ENCODE results near the gene UQCRC1.

UQCRC1 gene

DNA sequence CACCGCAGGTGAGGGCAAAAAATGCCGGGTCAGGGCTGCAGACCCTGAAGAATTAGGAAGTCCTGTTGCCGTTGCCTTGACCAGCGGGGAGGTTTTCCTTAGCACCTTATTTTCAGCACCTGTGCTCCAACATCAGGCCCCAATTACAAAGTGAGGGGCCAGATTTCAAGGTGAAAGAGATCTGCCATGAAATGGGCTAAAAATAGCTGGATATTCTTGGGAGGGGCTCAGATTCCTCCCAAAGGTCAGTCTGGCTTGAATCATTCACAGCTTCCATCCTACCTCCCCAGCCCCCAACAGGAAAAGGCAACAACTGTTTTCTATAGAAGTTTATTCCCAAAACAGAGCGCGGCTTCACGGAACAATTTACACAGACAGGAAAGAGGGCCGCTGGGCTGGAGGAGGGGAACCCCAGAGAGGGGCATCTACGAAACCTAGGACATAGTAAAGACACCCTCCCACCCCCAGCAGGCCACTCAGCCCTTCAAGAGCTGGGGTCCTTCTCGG is 26.8 kb upstream of the UQCRC1 start:
- Histone ChIP-seq H3K9me3 (no peaks in the 10 kb centered on the region), H3K4me1 (peaks cover 0 to 45% (median 36%) of the 10 kb centered on the region in 4 donors), H3K27me3 (no peaks in the 10 kb centered on the region), H3K4me3 (peak overlapping the region; percentile 78 to 90), H3K27ac (peak overlapping the region; percentile 83 to 85), H3K36me3 (peaks cover 22 to 26% (median 23%) of the 10 kb centered on the region in 3 donors)
- intact Hi-C loops (cut with DNase I; ENCODE audit: low total_unique reads): loop anchor here (10.0 kb wide), 1 partner anchor 171 kb away; a partner anchor contains a TSS
- DNase-seq: no peak
- TF ChIP-seq CTCF (IDR thresholded peaks at IDR 0.05): no peak

DNA sequence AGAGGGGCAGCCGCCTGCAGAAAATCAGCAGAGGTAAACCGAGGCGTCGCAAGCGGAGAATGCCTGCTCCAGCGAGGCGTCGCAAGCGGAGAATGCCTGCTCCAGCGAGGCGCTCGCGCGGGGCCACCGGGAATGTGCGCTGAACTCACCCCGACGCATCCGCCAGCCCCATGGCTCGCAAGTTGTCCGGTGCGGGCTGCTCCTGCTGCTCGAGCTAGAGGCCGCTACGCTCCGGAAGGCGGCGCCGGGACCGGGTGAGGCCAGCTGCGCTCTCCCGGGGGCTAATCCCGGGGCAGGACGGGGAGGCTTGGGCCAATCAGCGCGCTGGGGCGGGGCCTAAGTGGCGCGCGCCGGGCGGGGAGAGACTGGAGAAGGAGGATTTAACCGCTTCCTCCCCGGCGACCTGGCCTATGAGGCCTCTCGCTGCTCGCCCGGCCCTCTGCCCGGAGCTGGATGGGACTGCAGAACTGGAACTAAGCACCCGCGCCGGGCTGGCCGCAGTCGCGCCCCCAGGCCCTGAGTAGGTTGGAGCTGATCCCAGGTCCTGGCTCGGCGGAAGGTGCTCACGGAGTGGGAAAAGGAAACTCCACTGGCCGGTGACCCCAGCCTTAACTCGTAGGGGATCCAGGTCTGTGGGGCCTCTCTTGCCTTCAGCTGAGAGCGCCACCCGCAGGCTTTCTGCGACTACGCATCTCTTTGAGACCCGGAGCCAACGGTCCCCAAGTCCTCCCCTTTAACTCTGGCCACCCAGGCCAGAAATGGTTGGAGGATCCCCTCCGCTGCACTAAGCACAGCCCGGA is 26.0 kb upstream of the UQCRC1 start, which contains the start of gene SLC26A6:
Gene SLC26A6, minus strand, starts transcription at position 240 of the 800 bp plus-strand sequence. Its CDS starts 68 bp downstream, at position 172.
- intact Hi-C loops (cut with DNase I; ENCODE audit: low total_unique reads): loop anchor here (10.0 kb wide), 1 partner anchor 171 kb away; a partner anchor contains a TSS
- peaks cover 0 to 47% (median 36%) of the 10 kb centered on the region in 4 donors for H3K4me1 ChIP-seq

DNA sequence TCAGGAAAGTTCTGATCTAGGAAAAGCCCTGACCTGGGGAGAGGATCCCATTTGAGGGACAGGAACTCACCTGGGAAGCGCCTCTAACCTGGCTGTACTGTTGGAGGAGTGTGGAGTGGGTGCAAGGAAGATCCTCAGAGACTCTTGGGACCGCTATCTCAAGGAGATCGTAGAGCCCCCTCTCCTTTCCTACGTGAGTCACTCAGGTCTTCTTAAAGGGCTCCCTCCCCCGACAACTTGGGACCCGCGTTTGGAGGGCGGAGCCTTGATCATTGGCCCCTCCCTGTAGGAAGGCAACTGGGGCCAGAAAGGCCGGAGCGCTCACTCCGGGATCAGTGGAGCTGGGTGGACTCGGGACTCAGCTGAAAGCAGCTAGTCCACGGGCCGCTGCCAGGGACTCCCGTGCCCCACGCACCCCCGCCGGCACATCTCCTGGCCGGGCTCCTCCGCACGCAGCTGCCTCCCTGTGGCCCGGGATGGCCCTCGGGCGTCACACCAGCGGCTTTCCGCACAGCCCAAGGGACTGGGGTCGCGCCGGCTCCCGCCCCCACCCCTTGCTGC is 25.3 kb upstream of the UQCRC1 start:
- DNase-seq: peak; percentile 53 to 86
- Histone ChIP-seq H3K4me1 (peaks cover 0 to 47% (median 36%) of the 10 kb centered on the region in 4 donors), H3K36me3 (peaks cover 37 to 40% (median 37%) of the 10 kb centered on the region in 3 donors), H3K27me3 (no peaks in the 10 kb centered on the region), H3K27ac (peak overlapping the region; percentile 83 to 85), H3K9me3 (no peaks in the 10 kb centered on the region), H3K4me3 (peak overlapping the region; percentile 78 to 90)
- TF ChIP-seq CTCF (IDR thresholded peaks at IDR 0.05): no peak
- intact Hi-C loops (cut with DNase I; ENCODE audit: low total_unique reads): loop anchor here (10.0 kb wide), 1 partner anchor 170 kb away; a partner anchor contains a TSS

More for the DNA sequence above, 26.0 kb upstream of the UQCRC1 start, which contains the start of gene SLC26A6:
- TF ChIP-seq CTCF (IDR thresholded peaks at IDR 0.05): peak; percentile 37 to 50
- DNase-seq: peak; percentile 96 to 98
- H3K27ac ChIP-seq: peak within 1 kb of the TSS; percentile 83 to 85
- no peaks in the 10 kb centered on the region for H3K27me3 ChIP-seq
- H3K4me3 ChIP-seq: peak within 1 kb of the TSS; percentile 78 to 90
- H3K9me3 ChIP-seq: no peaks in the 10 kb centered on the region
- H3K36me3 ChIP-seq: peaks cover 30 to 34% (median 30%) of the 10 kb centered on the region in 3 donors

GRCh38 chr3:48633743-48634142 is 24.3 kb upstream of the UQCRC1 start:
- intact Hi-C loops (cut with DNase I; ENCODE audit: low total_unique reads): loop anchor here (10.0 kb wide), 1 partner anchor 169 kb away; a partner anchor contains a TSS
- H3K27me3 ChIP-seq: no peaks in the 10 kb centered on the region
- no peaks in the 10 kb centered on the region for H3K9me3 ChIP-seq
- peak overlapping the region; percentile 78 to 90 for H3K4me3 ChIP-seq
- H3K36me3 ChIP-seq: peaks cover 46 to 50% (median 47%) of the 10 kb centered on the region in 3 donors
- peak overlapping the region; percentile 83 to 85 for H3K27ac ChIP-seq
- TF ChIP-seq CTCF (IDR thresholded peaks at IDR 0.05): no peak
- DNase-seq: no peak
- peaks cover 0 to 47% (median 36%) of the 10 kb centered on the region in 4 donors for H3K4me1 ChIP-seq

DNA sequence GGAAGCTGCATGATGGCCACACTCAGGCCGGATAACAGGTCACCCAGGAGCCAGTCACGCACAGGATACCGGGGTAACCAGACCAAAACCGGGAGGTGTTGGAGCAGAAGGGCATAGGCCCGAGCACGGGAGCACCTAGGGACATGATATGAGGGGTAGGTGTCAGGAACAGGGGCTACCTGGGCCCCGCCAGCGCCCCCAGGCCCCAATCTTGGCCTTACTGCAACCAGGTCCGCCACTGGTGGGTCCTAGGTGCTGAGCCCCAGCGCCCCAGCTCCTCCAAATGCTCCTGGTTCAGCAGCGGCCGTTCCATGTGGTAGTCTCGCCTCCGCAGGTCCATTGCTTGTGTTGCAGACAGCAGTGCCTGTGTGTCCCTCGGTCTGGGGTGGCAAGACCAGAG is 23.8 kb upstream of the UQCRC1 start:
- DNase-seq: no peak
- H3K27ac ChIP-seq: peak overlapping the region in 1 of 2 donors; percentile 83
- no peaks in the 10 kb centered on the region for H3K9me3 ChIP-seq
- H3K4me3 ChIP-seq: peak overlapping the region; percentile 78 to 90
- peaks cover 51 to 55% (median 52%) of the 10 kb centered on the region in 3 donors for H3K36me3 ChIP-seq
- intact Hi-C loops (cut with DNase I; ENCODE audit: low total_unique reads): loop anchor here (10.0 kb wide), 1 partner anchor 168 kb away; a partner anchor contains a TSS
- no peaks in the 10 kb centered on the region for H3K27me3 ChIP-seq
- H3K4me1 ChIP-seq: peaks cover 0 to 47% (median 36%) of the 10 kb centered on the region in 4 donors
- TF ChIP-seq CTCF (IDR thresholded peaks at IDR 0.05): no peak

Data from tibial artery (tissue), 4 donors.